HepG2 (cell line): ENCODE data around the gene UBALD1. TPM values are rescaled to one million over a fixed set of nuclear protein-coding genes. Genes with fewer than 3 reads are reported as not detected.

Experiments
- ATAC-seq: fragments of 200-7000 bp; cut with Tn5 transposase; 3 replicates; pipeline ENCODE4 v1.9.1; 2020; ENCODE audit warnings: mild to moderate bottlenecking, moderate library complexity
- BruUV-seq: library from RNA; stranded (reverse); fragments of 400-500 nt; replicated peaks from 2 replicates; lab custom pipeline; 2021; lab: Mats Ljungman, UMichigan
- CTCF ChIA-PET: fragments of 300-600 bp; formaldehyde crosslinking; extraction: SDS; loops from one replicate; lab custom pipeline; 2021; ENCODE audit warnings: low total read pairs, inconsistent platforms, low intra/inter-chr PET ratio; lab: Yijun Ruan, JAX
- POLR2A ChIA-PET: fragments of 350-600 bp; sonication (Branson Sonifier 250); formaldehyde crosslinking; loops from one replicate; lab custom pipeline; 2020; ENCODE audit warnings: antibody characterized with exemption, inconsistent platforms; lab: Yijun Ruan, JAX
- DNase-seq: peaks from one replicate; pipeline ENCODE4 v3.0.0-alpha.2; 2015; ENCODE audit warnings: low spot score
- FAIRE-seq: peaks from 3 replicates; lab custom pipeline; 2011; peaks lifted over from hg19 to GRCh38; lab: Jason Lieb, UNC
- H2AFZ ChIP-seq: one replicate; pipeline ENCODE4 v1.6.1; 2011; ENCODE audit warnings: low read length, inconsistent platforms
- H3K27ac ChIP-seq: fragments of 300-600 bp; 3 replicates; pipeline ENCODE4 v1.8.0; 2011; ENCODE audit warnings: mixed run types, mild to moderate bottlenecking, mixed read lengths, low read length, inconsistent platforms; ENCODE audit not compliant: insufficient read depth; ENCODE audit errors: extremely low read length
- H3K27me3 ChIP-seq, 2 experiments: fragments of 200-600 bp in 1 of 2; 2 replicates in 1 of 2; 3 replicates in 1 of 2; pipeline versions ENCODE4 v1.6.0 to v1.8.0; 2011; ENCODE audit warnings: low read length in 2 of 2, mild to moderate bottlenecking in 2 of 2, moderate library complexity in 2 of 2, inconsistent platforms in 1 of 2; ENCODE audit not compliant: insufficient read depth in 2 of 2, control insufficient read depth in 1 of 2
- H3K36me3 ChIP-seq, 2 experiments: fragments of 200-600 bp in 1 of 2; replicated peaks in 1 of 2; 2 replicates in 1 of 2; 3 replicates in 1 of 2; pipeline versions ENCODE4 v1.5.1 to v1.8.0; 2011; ENCODE audit warnings: low read length in 2 of 2, inconsistent platforms in 1 of 2; ENCODE audit not compliant: insufficient read depth in 2 of 2, control insufficient read depth in 1 of 2
- H3K4me1 ChIP-seq: 2 replicates; pipeline ENCODE4 v1.5.1; 2012; ENCODE audit warnings: low read length, inconsistent platforms; ENCODE audit not compliant: insufficient read depth
- H3K4me2 ChIP-seq: 2 replicates; pipeline ENCODE4 v1.6.0; 2011; ENCODE audit warnings: low read depth, low read length, inconsistent platforms
- H3K4me3 ChIP-seq, 3 experiments: fragments of 200-600 bp in 1 of 3; sonication (generic), shearing (Covaris generic) in 1 of 3; replicated peaks in 1 of 3; 2 replicates each; pipeline ENCODE4 v1.5.1; 2011 to 2016; ENCODE audit warnings: low read length in 3 of 3, inconsistent platforms in 2 of 3, low read depth in 2 of 3, mild to moderate bottlenecking in 2 of 3, control low read depth in 1 of 3, mixed read lengths in 1 of 3; ENCODE audit not compliant: insufficient read depth in 1 of 3
- H3K79me2 ChIP-seq: one replicate; pipeline ENCODE4 v1.6.1; 2011; ENCODE audit warnings: low read length, inconsistent platforms; ENCODE audit not compliant: insufficient read depth
- H3K9ac ChIP-seq: 2 replicates; pipeline ENCODE4 v1.6.0; 2011; ENCODE audit warnings: mild to moderate bottlenecking, low read depth, low read length, inconsistent platforms; ENCODE audit not compliant: insufficient read depth
- H3K9me3 ChIP-seq: 2 replicates; pipeline ENCODE4 v1.5.1; 2012; ENCODE audit warnings: mild to moderate bottlenecking, low read length
- H4K20me1 ChIP-seq: 2 replicates; pipeline ENCODE4 v1.6.0; 2011; ENCODE audit warnings: inconsistent platforms, mild to moderate bottlenecking, low read length, moderate library complexity; ENCODE audit not compliant: insufficient read depth
- AGO2 ChIP-seq: fragments of 200-400 bp; formaldehyde crosslinking; optimal IDR thresholded peaks from 2 replicates; pipeline ENCODE3; 2017; ENCODE audit warnings: mild to moderate bottlenecking, low read depth, low read length, moderate library complexity
- FOXJ3 ChIP-seq: sonication (generic); formaldehyde crosslinking; IDR thresholded peaks from 2 replicates; pipeline ENCODE4 v1.4.0; 2020; ENCODE audit warnings: missing genetic modification reagents, mild to moderate bottlenecking, borderline replicate concordance
- FOXO4 ChIP-seq: sonication (generic); formaldehyde crosslinking; conservative IDR thresholded peaks from 2 replicates; pipeline ENCODE4 v1.8.1; 2023; ENCODE audit warnings: missing genetic modification reagents
- HNRNPL ChIP-seq: fragments of 200-400 bp; formaldehyde crosslinking; IDR thresholded peaks from 2 replicates; pipeline ENCODE4 v1.6.1; 2017; ENCODE audit warnings: mild to moderate bottlenecking, low read depth, low read length
- MXD4 ChIP-seq: IDR thresholded peaks from 2 replicates; pipeline ENCODE4 v1.6.1; 2016; ENCODE audit warnings: mild to moderate bottlenecking, missing biosample characterization, missing genetic modification reagents
- RBFOX2 ChIP-seq: fragments of 200-400 bp; formaldehyde crosslinking; IDR thresholded peaks from 2 replicates; pipeline ENCODE4 v1.6.1; 2017; ENCODE audit warnings: low read depth, mild to moderate bottlenecking, low read length
- SP5 ChIP-seq: IDR thresholded peaks from 2 replicates; pipeline ENCODE4 v1.6.1; 2016; ENCODE audit warnings: low read depth, borderline replicate concordance
- TFAP4 ChIP-seq: sonication (generic); IDR thresholded peaks from 2 replicates; pipeline ENCODE4 v1.6.1; 2016; ENCODE audit warnings: low read depth, borderline replicate concordance
- XRCC5 ChIP-seq: fragments of 200-400 bp; formaldehyde crosslinking; optimal IDR thresholded peaks from 2 replicates; pipeline ENCODE3; 2017; ENCODE audit warnings: mild to moderate bottlenecking, low read length
- ZC3H13 ChIP-seq: sonication (generic); formaldehyde crosslinking; IDR thresholded peaks from 2 replicates; pipeline ENCODE4 v1.8.1; 2023; ENCODE audit warnings: mild to moderate bottlenecking, missing genetic modification reagents, moderate library complexity
- ZNF225 ChIP-seq: sonication (generic); formaldehyde crosslinking; IDR thresholded peaks from 2 replicates; pipeline ENCODE4 v1.4.0; 2020; ENCODE audit warnings: mild to moderate bottlenecking, missing genetic modification reagents
- ZNF550 ChIP-seq: sonication (generic); formaldehyde crosslinking; IDR thresholded peaks from 2 replicates; pipeline ENCODE4 v1.4.0; 2020; ENCODE audit warnings: mild to moderate bottlenecking, missing genetic modification reagents, borderline replicate concordance
- ZSCAN9 ChIP-seq: IDR thresholded peaks from 2 replicates; pipeline ENCODE4 v1.6.1; 2016; ENCODE audit warnings: borderline replicate concordance
- WGBS: methylation state at CpG from one replicate; pipeline ENCODE4 v1.1.6; 2017; ENCODE audit warnings: low lambda C conversion rate; 5-methylcytosine and 5-hydroxymethylcytosine counted together
- in situ Hi-C: cut with HindIII; loops from 2 replicates; pipeline ENCODE4 v1.10.0; 2017; ENCODE audit warnings: low pct_unique_long_range_greater_than_20kb; ENCODE audit not compliant: extremely low pct_ligation_motif_present
- intact Hi-C: fragments of 100-400 bp; cut with micrococcal nuclease; formaldehyde crosslinking; loops from one replicate; pipeline ENCODE4 v1.10.0; 2022; ENCODE audit not compliant: unreplicated experiment
- polyA plus RNA-seq, 8 experiments: library from polyadenylated mRNA; depleted of rRNA in 3 of 8; stranded (reverse) in 7 of 8; unstranded in 1 of 8; fragments of >200 nt; fragmentation: Illumina TruSeq in 4 of 8; extraction: Trizol in 4 of 8; gene quantifications; 2 replicates each; pipeline versions ENCODE4 v1.2.1 to v1.2.3, GENCODE V29; 2011 to 2016; ENCODE audit warnings: low read depth in 4 of 8, missing spikeins in 1 of 8, mixed read lengths in 1 of 8; ENCODE audit not compliant: insufficient read depth in 1 of 8
- total RNA-seq, 5 experiments: library from RNA; depleted of rRNA; stranded (reverse); fragments of >200 nt; fragmentation: Illumina TruSeq; extraction: Trizol; gene quantifications; 2 replicates each; pipeline ENCODE4 v1.2.3, GENCODE V29; 2016; ENCODE audit warnings: low read depth in 1 of 5
- TF ChIP-seq, protein P1 (sequence below): sonication (generic); formaldehyde crosslinking; IDR thresholded peaks from 2 replicates; pipeline ENCODE4 v1.4.0; 2020; ENCODE audit warnings: mild to moderate bottlenecking, missing genetic modification reagents

The UBALD1 gene
- total and polyA plus RNA-seq, 2 of the 13 experiments (the other 11 are each of a cell fraction or from before 2014, with no cell fraction given), result 6.8 to 12.3 TPM

- peaks cover 22% of the 10 kb centered on the region for H3K79me2 ChIP-seq
- peaks cover 8 to 31% of the 10 kb centered on the region in 2 experiments; a peak in 3 of 5 replicates for H3K36me3 ChIP-seq
- peaks cover 23% of the 10 kb centered on the region; the same call in 1 of the 2 replicates for H4K20me1 ChIP-seq
- no peak overlapping the region for H3K27ac ChIP-seq
- intact Hi-C loops (no loop called here), in situ Hi-C loops (no loop called here)
- TF ChIP-seq RBFOX2 (peak; percentile 21; the same call in 1 of the 2 replicates), ZSCAN9 (CRISPR knock-in tag) (no peak), XRCC5 (no peak), ZC3H13 (CRISPR knock-in tag) (peak; percentile 75; the same call in 1 of the 2 replicates), ZNF550 (no peak), HNRNPL (0 out of 2 replicates have a peak, but pooled peaks have one; percentile 28), FOXJ3 (no peak), MXD4 (CRISPR knock-in tag) (no peak), SP5 (CRISPR knock-in tag) (no peak), TFAP4 (no peak), AGO2 (peak; percentile 93), ZNF225 (CRISPR knock-in tag) (no peak), FOXO4 (CRISPR knock-in tag) (no peak)
- TF ChIP-seq, protein P1, sequence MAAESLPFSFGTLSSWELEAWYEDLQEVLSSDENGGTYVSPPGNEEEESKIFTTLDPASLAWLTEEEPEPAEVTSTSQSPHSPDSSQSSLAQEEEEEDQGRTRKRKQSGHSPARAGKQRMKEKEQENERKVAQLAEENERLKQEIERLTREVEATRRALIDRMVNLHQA, result no peak
- peaks cover 0 to 6% of the 10 kb centered on the region in 2 experiments; a peak in 2 of 5 replicates for H3K27me3 ChIP-seq
- no peak overlapping the region for H3K9ac ChIP-seq
- 99% methylated on average over 10 of the region's 22 CpGs for WGBS
- FAIRE-seq, result no peak
- H2AFZ ChIP-seq, result no peak overlapping the region
- peaks cover 40% of the 10 kb centered on the region for H3K4me1 ChIP-seq
- no peak for DNase-seq
- no TSS peak for BruUV-seq
- no peak for ATAC-seq
- ChIA-PET CTCF (no interaction called here), POLR2A (no interaction called here)
- no peak overlapping the region for H3K4me3 ChIP-seq
- H3K9me3 ChIP-seq, result no peaks in the 10 kb centered on the region
- H3K4me2 ChIP-seq, result no peak overlapping the region
These were observed 6.6 kb downstream of the UBALD1 start for GRCh38 chr16:4607841-4608703.
